Measurements from ENCODE around the gene NFIB.

DNA sequence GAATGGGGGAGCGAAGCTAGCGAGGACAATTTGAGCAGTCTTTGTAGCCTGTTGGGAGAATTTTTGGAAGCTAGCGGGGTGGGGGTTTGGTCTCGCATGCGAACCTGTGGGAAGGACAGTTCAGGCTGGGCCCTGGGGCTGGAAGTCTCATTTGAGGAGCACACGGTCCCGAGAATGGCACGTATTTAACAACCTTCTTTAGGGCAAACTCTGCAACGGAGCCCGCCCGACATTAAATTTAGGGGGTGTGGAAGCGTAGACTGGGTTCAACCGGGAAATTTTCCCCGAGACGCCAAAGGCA is 35.2 kb upstream of the NFIB start:
- TF ChIP-seq CTCF (IDR thresholded peaks at IDR 0.05; ENCODE audit: insufficient read depth, low read depth, low read length) (no peak), EZH2 (IDR thresholded peaks at IDR 0.05; ENCODE audit: insufficient read depth, low read length) (no peak)
